NT2/D1 (cell line): ENCODE measurements around the gene SPIB.

ENCODE experiments used
- SUZ12 ChIP-seq: IDR thresholded peaks from 2 replicates; pipeline ENCODE4 v1.6.1; 2011; ENCODE audit not compliant: insufficient read length, insufficient read depth; ENCODE audit errors: extremely low read depth
- YY1 ChIP-seq: IDR thresholded peaks from 2 replicates; pipeline ENCODE4 v1.6.1; 2011; ENCODE audit not compliant: insufficient read length, insufficient read depth
- ZNF274 ChIP-seq: IDR thresholded peaks from 2 replicates; pipeline ENCODE4 v1.6.1; 2011; ENCODE audit warnings: mild to moderate bottlenecking, low read depth, low read length

DNA sequence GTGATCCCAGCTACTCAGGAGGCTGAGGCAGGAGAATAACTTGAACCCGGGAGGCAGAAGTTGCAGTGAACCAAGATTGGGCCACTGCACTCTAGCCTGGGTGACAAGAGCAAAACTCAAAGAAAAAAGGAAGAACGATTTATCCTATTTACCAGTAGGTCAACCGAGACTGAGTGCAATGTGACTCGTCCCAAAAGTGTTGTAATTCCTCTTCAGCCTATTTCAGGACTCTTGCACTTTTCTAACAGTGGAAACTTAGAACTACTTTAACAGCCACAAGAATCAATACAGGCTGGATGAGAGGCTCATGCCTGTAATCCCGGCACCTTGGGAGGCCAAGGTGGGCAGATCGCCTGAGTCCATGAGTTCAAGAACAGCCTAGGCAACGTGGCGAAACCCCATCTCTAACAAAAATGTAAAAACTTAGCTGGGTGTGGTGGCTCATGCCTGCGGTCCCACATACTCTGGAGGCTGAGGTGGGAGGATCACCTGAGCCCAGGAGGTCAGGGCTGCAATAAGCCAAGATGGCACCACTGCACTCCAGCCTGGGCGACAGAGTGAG lies 46.7 kb upstream of the SPIB start:
- TF ChIP-seq SUZ12, result no peak
- TF ChIP-seq ZNF274, result no peak
- TF ChIP-seq YY1, result no peak
